Suprapubic skin (tissue), 4 donors: ENCODE data around the gene XPNPEP2.

Source experiments
- CTCF ChIP-seq, 2 donors: fragments of 200-600 bp in 1 of 2; fragments of 450-650 bp in 1 of 2; sonication (generic) in 1 of 2; IDR thresholded peaks; one replicate each; pipeline ENCODE4 v1.5.1; 2016 to 2019; ENCODE audit warnings: antibody characterized with exemption in 2 of 2, mild to moderate bottlenecking in 1 of 2, moderate library complexity in 1 of 2
- POLR2A ChIP-seq, 2 donors: fragments of 450-650 bp; IDR thresholded peaks; one replicate each; pipeline ENCODE4 v1.6.1; 2017; ENCODE audit warnings: antibody characterized with exemption in 2 of 2, mild to moderate bottlenecking in 2 of 2, moderate library complexity in 2 of 2
- POLR2AphosphoS5 ChIP-seq, 3 donors: sonication (generic); formaldehyde crosslinking; IDR thresholded peaks; one replicate each; pipeline ENCODE4 v1.6.1; 2017; ENCODE audit warnings: antibody characterized with exemption in 3 of 3

- no peak for TF ChIP-seq CTCF (IDR thresholded peaks at IDR 0.05)
- TF ChIP-seq POLR2AphosphoS5 (IDR thresholded peaks at IDR 0.05) = no peak
- TF ChIP-seq POLR2A (IDR thresholded peaks at IDR 0.05) = no peak
Observed at GRCh38 chrX:129700536-129700935, 38.2 kb upstream of the XPNPEP2 start.
